Loucy (cell line): ENCODE results near the gene TMTC1.

Experiments
- H2AFZ ChIP-seq: fragments of 200-600 bp; sonication (generic); 2 replicates; pipeline ENCODE4 v1.6.0; 2016; ENCODE audit warnings: antibody characterized with exemption, mild to moderate bottlenecking, low read length, moderate library complexity
- H3F3A ChIP-seq: fragments of 200-600 bp; 2 replicates; pipeline ENCODE4 v1.6.0; 2016; ENCODE audit warnings: antibody characterized with exemption, low read depth, mild to moderate bottlenecking
- H3K27me3 ChIP-seq: fragments of 200-600 bp; sonication (generic); 2 replicates; pipeline ENCODE4 v1.6.1; 2014; ENCODE audit warnings: low read length, mild to moderate bottlenecking; ENCODE audit not compliant: insufficient read depth, poor library complexity, severe bottlenecking
- H3K36me3 ChIP-seq: fragments of 200-600 bp; sonication (generic); 2 replicates; pipeline ENCODE4 v1.6.1; 2016; ENCODE audit warnings: low read length; ENCODE audit not compliant: insufficient read depth
- H3K4me1 ChIP-seq: fragments of 200-600 bp; sonication (generic); 2 replicates; pipeline ENCODE4 v1.5.1; 2014; ENCODE audit warnings: low read length, mild to moderate bottlenecking; ENCODE audit not compliant: insufficient read depth, poor library complexity, severe bottlenecking
- H3K4me2 ChIP-seq: fragments of 200-600 bp; sonication (generic); 2 replicates; pipeline ENCODE4 v1.6.0; 2014; ENCODE audit warnings: antibody characterized with exemption, low read length, low read depth, mild to moderate bottlenecking; ENCODE audit not compliant: poor library complexity, severe bottlenecking
- H3K4me3 ChIP-seq: fragments of 200-600 bp; sonication (generic); 2 replicates; pipeline ENCODE4 v1.5.1; 2014; ENCODE audit warnings: low read length, mild to moderate bottlenecking, mixed read lengths; ENCODE audit not compliant: poor library complexity, severe bottlenecking
- H3K79me2 ChIP-seq: fragments of 200-600 bp; sonication (generic); 2 replicates; pipeline ENCODE4 v1.6.1; 2014; ENCODE audit warnings: low read length; ENCODE audit not compliant: insufficient read depth
- H3K9ac ChIP-seq: fragments of 200-600 bp; sonication (generic); 2 replicates; pipeline ENCODE4 v1.6.0; 2014; ENCODE audit warnings: mild to moderate bottlenecking, low read depth, low read length, moderate library complexity; ENCODE audit not compliant: poor library complexity, severe bottlenecking
- H3K9me2 ChIP-seq: fragments of 200-600 bp; sonication (generic); replicated peaks from 2 replicates; pipeline ENCODE4 v1.6.1; 2016; ENCODE audit warnings: low read depth, low read length, mixed read lengths
- H3K9me3 ChIP-seq: fragments of 200-600 bp; sonication (generic); 2 replicates; pipeline ENCODE4 v1.6.1; 2014; ENCODE audit warnings: mild to moderate bottlenecking, antibody characterized with exemption, low read length, low read depth; ENCODE audit not compliant: insufficient read depth
- H4K20me1 ChIP-seq: fragments of 200-600 bp; sonication (generic); 2 replicates; pipeline ENCODE4 v1.6.0; 2014; ENCODE audit warnings: antibody characterized with exemption, low read length, mild to moderate bottlenecking; ENCODE audit not compliant: insufficient read depth, poor library complexity, severe bottlenecking
- EZH2phosphoT487 ChIP-seq: fragments of 200-600 bp; IDR thresholded peaks from 2 replicates; pipeline ENCODE4 v1.6.1; 2018; ENCODE audit warnings: antibody characterized with exemption, mild to moderate bottlenecking, moderate library complexity, borderline replicate concordance
- TF ChIP-seq, protein P1 (sequence below): fragments of 200-600 bp; sonication (generic); conservative IDR thresholded peaks from 2 replicates; pipeline ENCODE4 v1.5.1; 2014; ENCODE audit warnings: mild to moderate bottlenecking, antibody characterized with exemption, low read length

The TMTC1 gene

DNA sequence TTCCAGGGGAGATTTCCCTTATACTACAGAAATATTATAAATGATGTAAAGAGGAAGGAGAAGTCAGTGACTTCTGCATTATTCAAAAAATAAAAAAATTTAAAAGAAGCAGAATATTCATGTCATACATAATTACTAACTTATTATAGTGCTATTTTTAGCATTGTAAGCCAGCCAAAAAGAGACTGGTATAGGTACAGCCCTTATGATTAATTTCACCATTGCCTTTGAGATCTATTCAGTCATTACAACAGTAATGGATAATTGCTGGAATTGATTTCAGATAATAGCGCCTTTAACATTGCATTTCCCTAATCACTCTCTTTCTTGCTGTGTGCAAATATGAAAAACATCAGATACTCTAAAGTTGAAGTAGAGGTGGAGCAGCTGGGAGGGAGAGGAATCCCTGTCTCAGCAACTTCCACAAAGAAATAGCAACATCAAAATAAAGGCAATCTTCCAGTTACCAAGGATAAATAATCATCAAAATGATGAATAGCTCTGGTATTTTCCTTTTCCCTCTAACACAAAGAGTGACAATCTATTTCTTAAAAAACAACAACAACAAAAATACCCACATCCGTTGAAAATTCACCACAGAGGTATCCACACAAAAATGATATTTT, 214.5 kb downstream of the TMTC1 start:
- Histone ChIP-seq H3K4me2 (no peak overlapping the region), H3K4me1 (peaks cover 4% of the 10 kb centered on the region), H3F3A (no peaks in the 10 kb centered on the region), H3K79me2 (no peaks in the 10 kb centered on the region), H4K20me1 (no peaks in the 10 kb centered on the region), H3K4me3 (no peak overlapping the region), H3K9me2 (no peaks in the 10 kb centered on the region), H3K27me3 (no peaks in the 10 kb centered on the region), H3K9ac (no peak overlapping the region), H2AFZ (no peak overlapping the region), H3K36me3 (no peaks in the 10 kb centered on the region), H3K9me3 (no peaks in the 10 kb centered on the region)
- no peak for TF ChIP-seq EZH2phosphoT487
- TF ChIP-seq, protein P1, sequence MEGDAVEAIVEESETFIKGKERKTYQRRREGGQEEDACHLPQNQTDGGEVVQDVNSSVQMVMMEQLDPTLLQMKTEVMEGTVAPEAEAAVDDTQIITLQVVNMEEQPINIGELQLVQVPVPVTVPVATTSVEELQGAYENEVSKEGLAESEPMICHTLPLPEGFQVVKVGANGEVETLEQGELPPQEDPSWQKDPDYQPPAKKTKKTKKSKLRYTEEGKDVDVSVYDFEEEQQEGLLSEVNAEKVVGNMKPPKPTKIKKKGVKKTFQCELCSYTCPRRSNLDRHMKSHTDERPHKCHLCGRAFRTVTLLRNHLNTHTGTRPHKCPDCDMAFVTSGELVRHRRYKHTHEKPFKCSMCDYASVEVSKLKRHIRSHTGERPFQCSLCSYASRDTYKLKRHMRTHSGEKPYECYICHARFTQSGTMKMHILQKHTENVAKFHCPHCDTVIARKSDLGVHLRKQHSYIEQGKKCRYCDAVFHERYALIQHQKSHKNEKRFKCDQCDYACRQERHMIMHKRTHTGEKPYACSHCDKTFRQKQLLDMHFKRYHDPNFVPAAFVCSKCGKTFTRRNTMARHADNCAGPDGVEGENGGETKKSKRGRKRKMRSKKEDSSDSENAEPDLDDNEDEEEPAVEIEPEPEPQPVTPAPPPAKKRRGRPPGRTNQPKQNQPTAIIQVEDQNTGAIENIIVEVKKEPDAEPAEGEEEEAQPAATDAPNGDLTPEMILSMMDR = no peak

DNA sequence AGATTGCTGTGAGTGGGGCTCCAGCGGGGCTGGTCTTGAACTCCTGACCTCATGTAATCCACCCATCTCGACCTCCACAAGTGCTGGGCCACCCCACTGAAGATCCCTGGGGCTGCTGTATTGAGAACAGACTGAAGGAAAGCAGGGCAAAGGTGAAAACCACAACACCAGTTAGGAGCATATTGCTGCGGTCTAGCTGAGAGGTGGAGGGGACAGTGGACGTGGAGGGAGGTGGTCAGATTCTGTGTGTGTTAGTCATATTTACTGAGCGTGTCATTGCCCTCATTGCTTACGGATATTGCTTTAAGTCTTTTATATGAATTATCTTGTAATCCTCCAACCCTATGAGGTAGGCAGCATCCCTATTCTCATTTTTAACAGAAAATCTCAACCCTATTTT, 217.3 kb downstream of the TMTC1 start:
- no peaks in the 10 kb centered on the region for H3K27me3 ChIP-seq
- H3K9me2 ChIP-seq = no peaks in the 10 kb centered on the region
- H3K36me3 ChIP-seq = no peaks in the 10 kb centered on the region
- no peaks in the 10 kb centered on the region for H3F3A ChIP-seq
- H3K9ac ChIP-seq = no peak overlapping the region
- H3K79me2 ChIP-seq = no peaks in the 10 kb centered on the region
- H3K9me3 ChIP-seq = no peaks in the 10 kb centered on the region
- no peak overlapping the region for H3K4me2 ChIP-seq
- H2AFZ ChIP-seq = no peak overlapping the region
- H3K4me1 ChIP-seq = peaks cover 13% of the 10 kb centered on the region
- no peak for TF ChIP-seq EZH2phosphoT487
- TF ChIP-seq, protein P1 = no peak
- no peaks in the 10 kb centered on the region for H4K20me1 ChIP-seq
- no peak overlapping the region for H3K4me3 ChIP-seq

DNA sequence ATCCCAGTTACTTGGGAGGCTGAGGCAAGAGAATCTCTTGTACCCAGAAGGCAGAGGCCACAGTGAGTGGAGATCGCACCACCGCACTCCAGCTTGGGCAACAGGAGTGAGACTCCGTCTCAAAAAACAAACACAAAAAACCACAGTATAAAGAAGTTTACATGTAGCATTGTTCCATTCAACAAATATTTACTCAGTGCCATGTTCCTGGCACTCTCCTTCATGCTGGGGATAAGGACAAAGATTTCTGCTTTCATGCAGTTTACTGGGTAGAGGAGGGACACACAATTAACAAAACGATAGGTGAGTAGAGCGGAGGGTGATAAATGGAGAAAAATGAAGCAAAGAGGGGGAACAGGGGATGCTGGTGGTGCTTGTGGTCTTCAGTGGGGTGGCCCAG, 218.0 kb downstream of the TMTC1 start:
- Histone ChIP-seq H3K36me3 (no peaks in the 10 kb centered on the region), H3K4me1 (peaks cover 13% of the 10 kb centered on the region), H4K20me1 (no peaks in the 10 kb centered on the region), H3F3A (no peaks in the 10 kb centered on the region), H3K4me3 (no peak overlapping the region), H3K4me2 (no peak overlapping the region), H3K27me3 (no peaks in the 10 kb centered on the region), H3K9me3 (no peaks in the 10 kb centered on the region), H3K9me2 (no peaks in the 10 kb centered on the region), H3K79me2 (no peaks in the 10 kb centered on the region), H2AFZ (no peak overlapping the region), H3K9ac (no peak overlapping the region)
- TF ChIP-seq, protein P1 = no peak
- no peak for TF ChIP-seq EZH2phosphoT487
